GM19099 (cell line): Measurements from ENCODE around the gene PDE9A.

Experiments
- POLR2A ChIP-seq: IDR thresholded peaks from 3 replicates; pipeline ENCODE4 v1.6.1; 2011; ENCODE audit warnings: low read depth; ENCODE audit not compliant: insufficient read length; ENCODE audit errors: extremely low read depth

The PDE9A gene

GRCh38 chr21:42787613-42788012, 134.2 kb downstream of the PDE9A start:
- TF ChIP-seq POLR2A = no peak

DNA sequence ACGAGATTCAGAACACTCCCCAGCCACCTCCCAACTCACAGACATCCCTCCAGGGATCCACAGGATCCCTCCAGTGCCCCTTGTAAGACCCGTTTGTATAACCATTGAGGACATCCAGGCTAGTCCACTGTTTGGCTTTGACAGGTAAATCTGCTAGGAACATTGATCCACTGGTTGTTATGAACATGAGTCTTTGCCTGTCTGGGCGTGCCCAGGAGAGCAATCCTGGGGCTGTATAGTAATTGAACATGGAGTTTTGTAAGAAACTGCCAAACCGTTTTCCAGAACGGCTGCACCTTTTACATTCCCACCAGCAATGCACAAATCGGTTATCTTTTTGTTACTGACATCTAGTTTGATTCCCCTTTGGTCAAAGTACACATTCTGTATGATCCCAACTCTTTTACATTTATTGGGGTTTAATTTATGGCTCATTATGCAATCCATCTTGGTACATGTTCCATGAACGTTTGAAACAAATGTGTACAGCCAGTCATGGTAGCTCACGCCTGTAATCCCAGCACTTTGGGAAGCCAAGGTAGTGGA, 137.2 kb downstream of the PDE9A start:
- TF ChIP-seq POLR2A = no peak

GRCh38 chr21:42793774-42794173, 140.4 kb downstream of the PDE9A start:
- TF ChIP-seq POLR2A = no peak

DNA sequence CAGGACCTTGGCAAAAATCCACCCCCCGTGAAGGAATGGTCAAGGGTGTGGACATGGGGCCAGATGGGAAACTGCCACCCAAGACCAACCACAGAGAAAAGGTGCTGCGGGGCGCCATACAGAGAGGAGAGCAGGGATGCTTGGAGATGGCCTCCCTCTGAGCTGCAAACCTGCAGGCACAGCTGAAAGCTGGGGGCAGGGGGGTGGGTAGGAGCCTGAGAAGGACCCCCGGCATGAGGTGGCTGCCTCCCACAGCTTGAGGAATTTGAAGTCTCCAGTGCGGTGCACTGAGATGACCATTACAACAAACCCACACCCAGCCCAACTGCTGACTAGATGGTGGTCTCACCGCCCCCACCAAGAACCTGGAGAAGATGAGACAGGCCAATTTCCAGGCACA, 141.1 kb downstream of the PDE9A start:
- no peak for TF ChIP-seq POLR2A

GRCh38 chr21:42796327-42797062, 143.1 kb downstream of the PDE9A start:
- TF ChIP-seq POLR2A = no peak

- TF ChIP-seq POLR2A = no peak
Observed at GRCh38 chr21:42797522-42797921, 144.1 kb downstream of the PDE9A start.

- TF ChIP-seq POLR2A = no peak
Observed at GRCh38 chr21:42798106-42798505, 144.7 kb downstream of the PDE9A start.

GRCh38 chr21:42799516-42799915, 146.1 kb downstream of the PDE9A start:
- TF ChIP-seq POLR2A = no peak

DNA sequence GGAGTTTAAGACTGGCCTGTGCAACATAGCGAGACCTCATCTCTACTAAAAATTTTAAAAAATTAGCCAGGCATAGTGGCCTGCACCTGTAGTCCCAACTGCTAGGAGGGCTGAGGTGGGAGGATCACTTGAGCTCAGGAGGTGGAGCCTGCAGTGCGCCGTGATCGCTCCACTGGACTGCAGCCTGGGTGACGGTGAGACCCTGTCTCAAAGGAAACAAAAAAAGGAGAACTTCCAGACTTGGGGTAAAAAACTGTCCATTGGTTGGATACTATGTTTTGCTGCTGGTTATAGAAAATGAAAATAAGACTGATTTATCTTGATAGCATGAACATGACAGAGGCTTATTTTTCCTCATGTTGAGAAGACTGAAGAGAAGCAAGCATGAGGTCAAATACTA, 146.5 kb downstream of the PDE9A start:
- no peak for TF ChIP-seq POLR2A

DNA sequence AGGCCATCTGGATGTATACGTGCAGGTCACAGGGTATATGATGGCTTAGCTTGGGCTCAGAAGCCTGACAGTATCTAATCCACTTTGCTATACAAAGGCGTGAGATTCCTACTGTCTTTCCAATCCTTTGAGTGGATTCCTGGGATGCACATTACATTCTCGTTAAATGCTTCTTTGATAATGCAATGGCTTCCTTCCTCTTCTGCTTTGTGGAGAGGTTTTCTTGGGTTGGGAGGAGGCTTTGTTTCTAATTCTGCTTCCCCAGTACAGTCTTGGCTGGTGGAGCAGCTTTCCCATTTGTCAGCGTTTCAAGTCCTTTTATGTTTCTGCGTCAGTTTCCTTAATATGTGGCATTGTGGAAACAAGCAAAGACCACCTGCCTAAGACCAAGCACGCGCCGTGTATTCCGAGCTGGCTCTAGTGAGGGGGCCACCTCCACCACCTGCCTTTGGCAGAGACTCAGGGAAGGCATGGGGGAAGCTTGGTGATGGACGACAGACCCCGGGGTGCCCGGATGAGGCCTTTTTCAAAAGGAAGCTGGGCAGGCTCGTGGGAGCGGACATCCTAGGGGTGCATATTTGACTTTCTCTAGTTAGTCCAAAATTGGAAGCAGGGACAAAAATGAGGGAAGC, 153.2 kb downstream of the PDE9A start:
- no peak for TF ChIP-seq POLR2A

- no peak for TF ChIP-seq POLR2A
Observed at GRCh38 chr21:42807938-42808613, 154.7 kb downstream of the PDE9A start.

GRCh38 chr21:42809171-42809570, 155.8 kb downstream of the PDE9A start:
- TF ChIP-seq POLR2A = no peak

DNA sequence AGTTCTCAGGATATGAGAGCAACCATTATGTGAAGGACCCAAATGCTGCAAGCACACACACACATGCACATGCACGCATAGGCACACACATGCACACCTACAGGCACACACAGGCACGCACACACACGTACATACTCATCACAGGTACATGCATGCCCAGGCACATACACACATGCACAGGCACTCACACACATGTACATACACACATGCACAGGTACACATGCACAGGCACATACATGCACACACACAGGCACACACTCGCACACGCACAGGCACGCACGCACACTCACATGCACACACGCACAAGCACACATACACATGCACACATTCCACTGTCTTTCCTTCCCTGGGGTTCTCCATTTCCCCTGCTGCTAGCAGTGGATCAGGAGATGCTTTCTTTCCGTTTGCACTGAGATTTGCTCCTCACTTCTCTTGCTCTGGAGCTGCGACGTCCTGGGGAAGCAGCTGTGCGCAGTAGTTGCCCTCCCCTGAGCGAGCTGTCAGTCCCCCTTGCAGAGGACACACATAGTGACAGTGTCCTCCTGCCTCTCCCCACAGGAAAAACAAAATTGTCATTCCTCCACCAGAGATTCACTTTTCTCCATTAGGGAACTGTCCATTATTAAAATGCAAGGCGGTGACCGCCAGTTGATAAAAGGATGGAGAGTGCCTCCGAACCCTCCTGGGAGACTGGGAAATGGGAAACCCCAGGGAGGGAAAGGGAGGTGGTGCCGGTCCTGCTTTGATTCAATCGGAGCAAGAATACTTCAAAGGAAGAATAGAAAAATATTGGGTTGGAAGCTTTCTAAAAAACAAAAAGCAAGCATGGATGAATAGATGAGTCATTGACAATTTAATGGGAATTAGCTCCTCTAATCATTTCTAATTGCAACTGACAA, 156.4 kb downstream of the PDE9A start:
- no peak for TF ChIP-seq POLR2A

DNA sequence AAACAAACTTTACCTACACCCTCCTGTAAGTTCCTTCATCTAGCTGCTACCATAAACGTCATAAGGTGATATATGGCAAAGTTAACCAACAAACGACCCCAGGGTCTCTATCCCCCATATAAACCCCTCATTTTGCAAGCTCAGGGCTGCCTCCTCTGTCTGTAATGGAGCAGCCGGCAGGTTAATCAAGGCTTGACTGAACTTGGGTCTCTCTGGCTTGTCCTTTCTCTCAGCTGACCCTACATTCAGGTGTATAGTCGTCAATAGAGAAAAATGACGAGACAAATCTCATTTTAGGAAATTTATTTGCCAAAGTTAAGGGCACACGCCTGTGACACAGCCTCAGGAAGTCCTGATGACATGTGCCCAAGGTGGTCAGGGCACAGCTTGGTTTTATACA, 158.5 kb downstream of the PDE9A start:
- no peak for TF ChIP-seq POLR2A

DNA sequence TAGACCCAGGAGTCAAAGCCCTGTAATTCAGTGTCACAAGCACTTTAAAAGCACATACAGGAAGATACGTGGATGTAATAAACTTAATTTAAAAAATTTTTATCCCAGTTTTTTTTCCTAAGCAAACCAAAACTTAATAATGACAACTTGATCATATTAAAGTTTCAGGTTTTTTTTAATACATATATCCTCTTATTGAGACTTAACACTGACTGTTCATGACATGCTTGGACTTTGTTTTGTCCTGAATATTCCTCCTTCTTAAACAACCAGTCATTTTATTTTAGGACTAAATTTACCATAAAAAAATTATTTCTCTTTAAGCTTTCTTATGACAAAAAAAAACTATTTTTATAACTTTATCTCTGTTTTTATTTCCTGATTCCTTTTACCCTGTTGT, 161.8 kb downstream of the PDE9A start:
- no peak for TF ChIP-seq POLR2A

GRCh38 chr21:42818328-42818749, 164.9 kb downstream of the PDE9A start:
- no peak for TF ChIP-seq POLR2A
